ENCODE results near the gene ZNF530.

Gene ZNF530

DNA sequence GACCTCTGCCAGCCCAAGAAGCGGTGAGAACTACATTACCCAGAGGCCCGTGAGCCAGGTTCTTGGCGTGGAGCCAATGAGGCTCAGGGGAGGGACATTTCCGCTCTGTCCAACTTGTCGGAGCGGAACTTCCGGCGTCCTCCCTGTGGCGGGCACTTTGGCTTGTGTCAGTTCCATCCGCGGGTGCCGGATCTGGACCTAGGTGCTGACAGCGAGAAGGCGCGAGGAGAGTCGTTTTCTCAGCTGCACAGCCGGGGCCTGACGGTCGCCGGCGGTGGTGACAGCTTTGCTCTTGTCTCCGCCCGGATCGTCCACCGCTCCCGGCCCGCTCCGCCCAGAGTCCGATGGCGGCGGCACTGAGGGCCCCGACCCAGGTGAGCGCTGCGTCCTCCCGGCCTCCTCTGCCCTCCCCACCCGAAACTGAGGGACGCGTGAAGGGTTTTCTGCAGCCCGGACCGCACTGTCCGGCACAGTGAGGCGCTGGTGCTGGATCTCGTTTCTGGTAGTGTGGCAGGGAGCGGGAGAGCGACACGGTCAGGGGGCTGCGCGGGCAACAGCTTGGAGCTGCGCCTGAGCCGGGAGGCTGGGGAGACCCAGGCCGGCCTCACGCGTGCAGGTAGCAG lies at the start of gene ZNF530:
TSS of gene ZNF530 (plus strand) at position 125 of the 623 bp plus-strand sequence. CDS start 4,461 bp downstream, outside the sequence.
- peaks cover 0 to 16% of the 10 kb centered on the region in 2 donors for H3K9me3 ChIP-seq (ENCODE audit: control insufficient read depth in 2 of 2, low read length in 2 of 2)
- peaks cover 8 to 19% of the 10 kb centered on the region in 2 donors for H3K36me3 ChIP-seq (ENCODE audit: control insufficient read depth in 2 of 2, insufficient read depth in 2 of 2, low read length in 2 of 2)
- peaks cover 17% of the 10 kb centered on the region for H3K4me1 ChIP-seq (ENCODE audit: control insufficient read depth, insufficient read depth, low read length)
- no peak within 1 kb of the TSS for H3K27ac ChIP-seq (ENCODE audit: low read length)
- H3K9ac ChIP-seq (ENCODE audit: low read length in 2 of 2) = peak within 1 kb of the TSS; percentile 63 to 71
- peak within 1 kb of the TSS; percentile 53 to 93 for H3K4me3 ChIP-seq (ENCODE audit: low read length in 2 of 2)
- H3K27me3 ChIP-seq (ENCODE audit: control insufficient read depth in 1 of 2, insufficient read depth in 2 of 2, low read length in 2 of 2) = no peaks in the 10 kb centered on the region

DNA sequence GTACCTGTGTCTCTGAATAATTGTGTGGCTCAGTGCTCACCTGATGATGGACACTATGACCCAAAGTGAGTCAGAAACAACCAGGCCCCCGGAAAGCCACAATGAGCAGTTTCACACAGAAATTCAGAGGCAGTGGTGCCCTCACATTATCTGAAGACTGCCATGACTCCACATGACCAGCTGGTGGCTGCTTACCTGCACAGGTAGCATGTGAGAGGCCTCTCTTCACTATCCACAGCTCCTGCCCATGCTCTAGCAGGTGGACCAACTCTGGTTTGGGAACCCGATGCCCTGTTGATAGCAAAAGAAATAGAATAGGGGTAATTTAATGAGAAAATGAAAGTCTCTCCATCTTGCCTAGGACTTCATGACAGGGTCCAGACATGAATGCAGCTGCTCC lies 47.3 kb upstream of the ZNF530 start:
- no peaks in the 10 kb centered on the region for H3K4me1 ChIP-seq (ENCODE audit: control insufficient read depth, insufficient read depth, low read length)
- peaks cover 37 to 51% of the 10 kb centered on the region in 2 donors for H3K9me3 ChIP-seq (ENCODE audit: control insufficient read depth in 2 of 2, low read length in 2 of 2)
- no peak overlapping the region for H3K4me3 ChIP-seq (ENCODE audit: low read length in 2 of 2)
- H3K9ac ChIP-seq (ENCODE audit: low read length in 2 of 2) = no peak overlapping the region
- H3K36me3 ChIP-seq (ENCODE audit: control insufficient read depth in 2 of 2, insufficient read depth in 2 of 2, low read length in 2 of 2) = peaks cover 71 to 80% of the 10 kb centered on the region in 2 donors
- H3K27ac ChIP-seq (ENCODE audit: low read length) = no peak overlapping the region
- no peaks in the 10 kb centered on the region for H3K27me3 ChIP-seq (ENCODE audit: control insufficient read depth in 1 of 2, insufficient read depth in 2 of 2, low read length in 2 of 2)

DNA sequence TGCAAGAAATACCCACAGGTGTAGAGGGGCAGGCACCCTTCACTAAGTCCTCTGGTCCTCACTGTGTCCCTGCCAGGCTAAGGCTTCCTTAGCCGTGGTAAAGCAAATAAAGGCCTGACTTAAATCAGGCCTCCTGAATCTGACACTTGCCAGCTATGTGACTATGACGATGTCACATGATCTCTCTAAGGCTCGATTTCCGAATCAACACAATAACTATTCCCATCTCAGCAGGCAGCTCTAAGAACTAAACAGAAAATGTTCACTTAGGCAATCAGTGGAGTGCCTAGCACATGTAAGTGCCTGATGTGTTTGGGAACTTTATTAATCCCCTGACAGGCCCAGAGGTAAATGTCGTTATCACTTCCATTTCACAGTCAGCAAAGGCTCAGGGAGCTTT lies 42.0 kb upstream of the ZNF530 start:
- Histone ChIP-seq H3K4me3 (ENCODE audit: low read length in 2 of 2) (peak overlapping the region in 1 of 2 donors; percentile 98), H3K9ac (ENCODE audit: low read length in 2 of 2) (no peak overlapping the region), H3K36me3 (ENCODE audit: control insufficient read depth in 2 of 2, insufficient read depth in 2 of 2, low read length in 2 of 2) (peaks cover 31 to 34% of the 10 kb centered on the region in 2 donors), H3K27me3 (ENCODE audit: control insufficient read depth in 1 of 2, insufficient read depth in 2 of 2, low read length in 2 of 2) (no peaks in the 10 kb centered on the region), H3K27ac (ENCODE audit: low read length) (no peak overlapping the region), H3K4me1 (ENCODE audit: control insufficient read depth, insufficient read depth, low read length) (peaks cover 17% of the 10 kb centered on the region), H3K9me3 (ENCODE audit: control insufficient read depth in 2 of 2, low read length in 2 of 2) (peaks cover 8 to 18% of the 10 kb centered on the region in 2 donors)

DNA sequence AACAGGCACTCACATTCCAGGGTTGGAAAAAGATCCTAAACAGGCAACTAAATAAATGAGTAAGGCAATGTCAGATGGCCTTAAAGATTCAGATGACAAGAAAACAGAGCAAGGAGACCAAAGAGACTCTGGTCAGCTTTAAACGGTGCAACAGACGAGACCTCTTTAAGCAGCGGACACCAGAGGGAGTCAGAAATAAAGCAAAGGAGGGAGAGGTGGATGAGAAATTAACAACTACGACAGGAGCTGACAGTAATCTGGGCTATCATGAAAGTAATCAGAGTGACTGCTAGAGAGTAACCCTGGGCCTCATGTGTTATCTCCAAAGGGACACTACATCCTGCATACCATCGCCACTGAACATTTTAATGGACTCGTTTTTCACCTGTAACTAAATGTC lies 41.2 kb upstream of the ZNF530 start:
- Histone ChIP-seq H3K9ac (ENCODE audit: low read length in 2 of 2) (peak overlapping the region; percentile 53 to 85), H3K36me3 (ENCODE audit: control insufficient read depth in 2 of 2, insufficient read depth in 2 of 2, low read length in 2 of 2) (peaks cover 23 to 28% of the 10 kb centered on the region in 2 donors), H3K9me3 (ENCODE audit: control insufficient read depth in 2 of 2, low read length in 2 of 2) (peaks cover 4 to 12% of the 10 kb centered on the region in 2 donors), H3K27ac (ENCODE audit: low read length) (no peak overlapping the region), H3K4me3 (ENCODE audit: low read length in 2 of 2) (peak overlapping the region; percentile 69 to 98), H3K27me3 (ENCODE audit: control insufficient read depth in 1 of 2, insufficient read depth in 2 of 2, low read length in 2 of 2) (no peaks in the 10 kb centered on the region), H3K4me1 (ENCODE audit: control insufficient read depth, insufficient read depth, low read length) (peaks cover 17% of the 10 kb centered on the region)

DNA sequence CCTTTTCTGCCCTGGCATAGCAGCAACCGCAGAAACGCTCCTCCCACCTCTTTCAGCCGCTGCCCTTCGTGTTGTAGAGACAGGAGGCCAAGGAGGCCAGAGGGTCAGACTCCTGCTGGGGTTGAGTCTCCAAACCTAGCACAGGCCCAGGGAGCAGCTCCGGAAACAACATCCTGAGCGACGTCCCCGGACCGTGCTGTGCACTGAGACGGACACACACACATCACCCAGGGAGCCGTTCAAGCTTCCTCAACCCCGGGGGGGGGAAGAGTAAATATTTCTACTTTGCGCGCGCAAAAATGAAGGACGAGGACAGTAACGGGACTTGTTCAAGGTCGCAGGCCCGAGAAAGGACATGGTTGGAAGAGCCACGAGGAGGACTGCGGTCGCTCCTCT lies 40.7 kb upstream of the ZNF530 start:
- H3K9me3 ChIP-seq (ENCODE audit: control insufficient read depth in 2 of 2, low read length in 2 of 2) = peaks cover 4 to 14% of the 10 kb centered on the region in 2 donors

DNA sequence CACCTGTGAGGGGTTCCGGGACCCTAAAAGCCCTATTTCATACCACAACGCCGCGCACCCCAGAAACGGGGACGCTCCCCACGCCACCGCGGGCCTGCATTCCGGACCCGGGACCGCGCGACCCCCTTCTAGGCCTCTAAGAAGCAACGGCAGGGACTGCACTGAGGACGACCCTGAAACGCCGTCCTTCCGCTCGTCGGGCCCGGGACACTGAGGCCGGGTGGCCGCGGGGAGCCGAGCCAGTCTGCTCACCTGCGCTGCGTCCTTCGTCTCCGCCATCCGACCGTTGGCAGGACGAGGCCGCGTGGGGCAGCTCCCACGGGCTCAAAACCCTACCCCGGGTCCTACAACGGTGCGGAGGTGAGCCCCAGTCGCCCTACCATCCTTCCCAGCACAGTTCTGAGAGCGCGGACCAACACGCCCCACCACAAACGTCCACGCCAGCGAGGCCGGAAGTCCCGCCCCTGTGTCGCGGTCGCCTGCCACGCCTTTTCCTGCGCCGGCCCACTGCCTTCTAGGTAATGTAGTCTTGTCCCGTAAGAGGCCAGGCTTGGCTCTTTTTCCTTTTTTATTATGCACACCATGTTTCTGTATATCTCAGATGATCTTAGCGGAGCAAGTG lies 40.2 kb upstream of the ZNF530 start, which contains the start of gene ZNF550:
TSS of gene ZNF550 (minus strand) at position 460 of the 622 bp plus-strand sequence. CDS start at position 279, 181 bp downstream.
- H3K27ac ChIP-seq (ENCODE audit: low read length) = peak within 1 kb of the TSS; percentile 18
- peaks cover 17% of the 10 kb centered on the region for H3K4me1 ChIP-seq (ENCODE audit: control insufficient read depth, insufficient read depth, low read length)
- H3K9me3 ChIP-seq (ENCODE audit: control insufficient read depth in 2 of 2, low read length in 2 of 2) = peaks cover 2 to 9% of the 10 kb centered on the region in 2 donors
- H3K9ac ChIP-seq (ENCODE audit: low read length in 2 of 2) = peak within 1 kb of the TSS; percentile 53 to 85
- H3K4me3 ChIP-seq (ENCODE audit: low read length in 2 of 2) = peak within 1 kb of the TSS; percentile 69 to 98
- peaks cover 13 to 20% of the 10 kb centered on the region in 2 donors for H3K36me3 ChIP-seq (ENCODE audit: control insufficient read depth in 2 of 2, insufficient read depth in 2 of 2, low read length in 2 of 2)
- no peaks in the 10 kb centered on the region for H3K27me3 ChIP-seq (ENCODE audit: control insufficient read depth in 1 of 2, insufficient read depth in 2 of 2, low read length in 2 of 2)

More for the DNA sequence above, 40.7 kb upstream of the ZNF530 start:
- peak overlapping the region; percentile 69 to 98 for H3K4me3 ChIP-seq (ENCODE audit: low read length in 2 of 2)
- H3K27me3 ChIP-seq (ENCODE audit: control insufficient read depth in 1 of 2, insufficient read depth in 2 of 2, low read length in 2 of 2) = no peaks in the 10 kb centered on the region
- no peak overlapping the region for H3K27ac ChIP-seq (ENCODE audit: low read length)
- H3K36me3 ChIP-seq (ENCODE audit: control insufficient read depth in 2 of 2, insufficient read depth in 2 of 2, low read length in 2 of 2) = peaks cover 18 to 25% of the 10 kb centered on the region in 2 donors
- peak overlapping the region; percentile 53 to 85 for H3K9ac ChIP-seq (ENCODE audit: low read length in 2 of 2)
- peaks cover 17% of the 10 kb centered on the region for H3K4me1 ChIP-seq (ENCODE audit: control insufficient read depth, insufficient read depth, low read length)

DNA sequence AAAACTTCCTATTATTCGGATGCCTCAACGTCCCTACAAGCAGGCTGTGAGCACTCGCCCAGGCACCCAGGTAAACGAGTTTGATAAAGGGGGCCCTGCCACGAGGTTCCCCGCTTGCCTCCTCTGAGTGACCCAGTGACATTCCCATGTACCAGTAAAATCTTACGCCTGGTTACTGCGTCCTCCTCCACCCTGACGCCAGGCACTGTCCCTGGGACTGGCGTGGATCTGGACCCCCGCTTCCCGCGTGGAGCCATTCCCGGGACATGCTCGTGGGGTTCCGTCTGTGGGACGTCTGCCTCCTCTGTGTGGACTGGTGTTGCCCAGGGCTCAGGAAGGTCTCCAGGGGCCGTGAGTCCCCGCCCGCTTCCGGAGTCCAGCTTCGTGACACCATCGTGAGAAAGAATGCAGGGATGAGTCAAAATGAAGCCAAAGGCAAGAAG lies 39.6 kb upstream of the ZNF530 start:
- Histone ChIP-seq H3K36me3 (ENCODE audit: control insufficient read depth in 2 of 2, insufficient read depth in 2 of 2, low read length in 2 of 2) (peaks cover 10 to 15% of the 10 kb centered on the region in 2 donors), H3K27me3 (ENCODE audit: control insufficient read depth in 1 of 2, insufficient read depth in 2 of 2, low read length in 2 of 2) (no peaks in the 10 kb centered on the region), H3K27ac (ENCODE audit: low read length) (peak overlapping the region; percentile 18), H3K9me3 (ENCODE audit: control insufficient read depth in 2 of 2, low read length in 2 of 2) (peaks cover 0 to 7% of the 10 kb centered on the region in 2 donors), H3K4me1 (ENCODE audit: control insufficient read depth, insufficient read depth, low read length) (peaks cover 17% of the 10 kb centered on the region), H3K4me3 (ENCODE audit: low read length in 2 of 2) (peak overlapping the region; percentile 69 to 98), H3K9ac (ENCODE audit: low read length in 2 of 2) (peak overlapping the region; percentile 53 to 85)

DNA sequence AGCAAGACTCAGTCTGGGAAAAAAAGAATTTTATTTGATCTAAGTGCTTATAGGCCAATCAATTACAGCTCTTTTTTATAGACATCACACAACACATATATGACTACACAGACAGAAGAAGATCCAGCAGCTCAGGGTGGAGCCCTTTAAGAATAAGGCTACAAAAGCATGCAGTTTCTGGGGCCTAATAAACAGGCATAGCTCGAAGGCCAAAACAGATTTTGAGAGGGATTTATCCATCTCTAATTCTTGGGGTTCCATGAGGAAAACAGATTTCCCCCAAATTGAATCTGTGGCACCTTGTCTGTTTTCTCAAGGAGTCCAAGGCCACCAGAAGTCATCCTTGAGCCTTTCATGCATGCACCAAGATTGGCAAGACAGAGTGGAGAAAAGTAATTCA lies 36.1 kb upstream of the ZNF530 start:
- no peaks in the 10 kb centered on the region for H3K36me3 ChIP-seq (ENCODE audit: control insufficient read depth in 2 of 2, insufficient read depth in 2 of 2, low read length in 2 of 2)
- H3K4me3 ChIP-seq (ENCODE audit: low read length in 2 of 2) = no peak overlapping the region
- no peak overlapping the region for H3K27ac ChIP-seq (ENCODE audit: low read length)
- no peak overlapping the region for H3K9ac ChIP-seq (ENCODE audit: low read length in 2 of 2)
- H3K4me1 ChIP-seq (ENCODE audit: control insufficient read depth, insufficient read depth, low read length) = peaks cover 13% of the 10 kb centered on the region
- H3K9me3 ChIP-seq (ENCODE audit: control insufficient read depth in 2 of 2, low read length in 2 of 2) = peaks cover 20 to 32% of the 10 kb centered on the region in 2 donors
- H3K27me3 ChIP-seq (ENCODE audit: control insufficient read depth in 1 of 2, insufficient read depth in 2 of 2, low read length in 2 of 2) = no peaks in the 10 kb centered on the region

DNA sequence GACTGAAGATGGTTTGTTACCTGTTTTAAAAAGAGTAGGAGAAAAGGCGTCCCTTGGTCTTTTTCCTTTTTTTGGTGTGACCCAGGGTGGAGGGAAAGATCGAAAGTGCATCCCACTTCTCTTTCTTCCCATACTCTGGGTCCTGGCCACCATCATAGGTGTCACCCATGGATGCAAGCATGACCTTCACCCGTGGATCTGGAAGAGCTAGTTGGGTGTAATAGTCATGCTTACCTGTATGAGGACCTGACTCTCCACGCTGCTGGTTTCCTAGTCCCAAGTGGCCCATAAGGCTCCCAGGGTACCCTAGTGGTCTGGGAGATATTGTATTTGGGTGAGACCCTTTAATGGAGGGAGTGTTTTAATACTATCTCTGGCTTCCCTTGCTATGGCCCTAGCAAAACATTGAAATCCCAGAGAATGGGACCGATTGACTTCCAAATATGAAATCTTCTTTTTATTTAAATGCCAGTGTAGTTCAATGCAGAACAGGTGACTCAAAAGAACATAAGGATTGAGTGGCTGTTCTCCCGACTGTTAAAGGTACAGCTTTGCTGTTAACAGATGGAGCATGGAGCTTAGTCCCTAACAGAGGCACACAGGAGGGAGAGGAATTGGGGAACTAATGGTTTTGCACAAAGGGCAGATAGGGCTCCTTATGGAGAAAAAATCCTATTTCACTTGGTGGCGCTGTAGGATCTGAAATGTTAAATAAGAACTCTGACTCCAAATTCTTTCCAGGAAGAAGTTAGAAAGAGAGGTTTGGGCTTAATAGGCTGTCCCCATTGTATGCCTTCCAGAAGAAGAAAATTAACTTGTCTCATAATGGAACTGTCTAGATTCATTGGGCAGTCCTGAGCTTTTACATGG lies 33.1 kb upstream of the ZNF530 start:
- Histone ChIP-seq H3K9me3 (ENCODE audit: control insufficient read depth in 2 of 2, low read length in 2 of 2) (peaks cover 41 to 58% of the 10 kb centered on the region in 2 donors), H3K27me3 (ENCODE audit: control insufficient read depth in 1 of 2, insufficient read depth in 2 of 2, low read length in 2 of 2) (no peaks in the 10 kb centered on the region)

DNA sequence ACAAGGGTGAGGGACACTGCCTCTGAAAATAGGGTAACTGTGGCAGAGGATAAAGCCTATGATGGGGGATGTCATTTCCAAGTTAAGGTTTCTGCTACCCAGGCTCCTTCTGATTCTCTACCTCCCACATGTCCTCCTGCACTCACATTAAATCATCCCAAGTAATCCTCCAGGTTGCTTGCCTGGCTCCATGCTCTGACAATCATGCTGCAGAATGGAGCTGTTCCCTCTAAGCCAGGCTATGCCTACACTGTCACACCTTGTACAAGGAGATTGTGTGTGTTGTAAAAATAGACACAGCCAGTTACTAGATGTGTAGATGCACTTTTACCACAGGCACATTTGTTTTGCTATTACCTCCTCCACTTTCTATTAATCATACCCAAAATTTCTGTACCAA lies 29.0 kb upstream of the ZNF530 start:
- no peak overlapping the region for H3K4me3 ChIP-seq (ENCODE audit: low read length in 2 of 2)
- H3K27ac ChIP-seq (ENCODE audit: low read length) = no peak overlapping the region
- H3K27me3 ChIP-seq (ENCODE audit: control insufficient read depth in 1 of 2, insufficient read depth in 2 of 2, low read length in 2 of 2) = no peaks in the 10 kb centered on the region
- H3K4me1 ChIP-seq (ENCODE audit: control insufficient read depth, insufficient read depth, low read length) = no peaks in the 10 kb centered on the region
- peaks cover 74 to 91% of the 10 kb centered on the region in 2 donors for H3K9me3 ChIP-seq (ENCODE audit: control insufficient read depth in 2 of 2, low read length in 2 of 2)
- H3K9ac ChIP-seq (ENCODE audit: low read length in 2 of 2) = no peak overlapping the region
- H3K36me3 ChIP-seq (ENCODE audit: control insufficient read depth in 2 of 2, insufficient read depth in 2 of 2, low read length in 2 of 2) = peaks cover 43 to 48% of the 10 kb centered on the region in 2 donors

More for the DNA sequence above, 33.1 kb upstream of the ZNF530 start:
- no peaks in the 10 kb centered on the region for H3K4me1 ChIP-seq (ENCODE audit: control insufficient read depth, insufficient read depth, low read length)
- H3K9ac ChIP-seq (ENCODE audit: low read length in 2 of 2) = no peak overlapping the region
- H3K4me3 ChIP-seq (ENCODE audit: low read length in 2 of 2) = no peak overlapping the region
- peaks cover 2 to 7% of the 10 kb centered on the region in 2 donors for H3K36me3 ChIP-seq (ENCODE audit: control insufficient read depth in 2 of 2, insufficient read depth in 2 of 2, low read length in 2 of 2)
- H3K27ac ChIP-seq (ENCODE audit: low read length) = no peak overlapping the region

All from stomach smooth muscle (tissue), 2 donors.